ENCODE measurements around the gene IMPG1. TPM values are rescaled to one million over a fixed set of nuclear protein-coding genes. Genes with fewer than 3 reads are reported as not detected.

Gene IMPG1
- total RNA-seq, 1 donor from 2014 or later, result not detected

- Mint-ChIP-seq H3K27ac (ENCODE audit: unreplicated experiment) (no peak overlapping the region), H3K4me3 (ENCODE audit: unreplicated experiment) (no peak overlapping the region), H3K27me3 (ENCODE audit: unreplicated experiment) (peaks cover 10% of the 10 kb centered on the region), H3K9me3 (ENCODE audit: unreplicated experiment) (no peaks in the 10 kb centered on the region), H3K36me3 (ENCODE audit: unreplicated experiment) (no peaks in the 10 kb centered on the region), H3K4me1 (ENCODE audit: unreplicated experiment) (no peaks in the 10 kb centered on the region)
- no peak for DNase-seq (ENCODE audit: extremely low spot score, unreplicated experiment)
- TF ChIP-seq CTCF (IDR thresholded peaks at IDR 0.05), result no peak
These were observed 80.5 kb downstream of the IMPG1 start for GRCh38 chr6:75991941-75992340.

GRCh38 chr6:75986935-75987334 lies 85.5 kb downstream of the IMPG1 start:
- Mint-ChIP-seq H3K4me1 (ENCODE audit: unreplicated experiment) (no peaks in the 10 kb centered on the region), H3K36me3 (ENCODE audit: unreplicated experiment) (no peaks in the 10 kb centered on the region), H3K27me3 (ENCODE audit: unreplicated experiment) (peaks cover 19% of the 10 kb centered on the region), H3K4me3 (ENCODE audit: unreplicated experiment) (no peak overlapping the region), H3K27ac (ENCODE audit: unreplicated experiment) (no peak overlapping the region), H3K9me3 (ENCODE audit: unreplicated experiment) (no peaks in the 10 kb centered on the region)
- no peak for TF ChIP-seq CTCF (IDR thresholded peaks at IDR 0.05)
- no peak for DNase-seq (ENCODE audit: extremely low spot score, unreplicated experiment)

GRCh38 chr6:75975904-75976303 lies 96.6 kb downstream of the IMPG1 start:
- TF ChIP-seq CTCF (IDR thresholded peaks at IDR 0.05), result no peak
- no peaks in the 10 kb centered on the region for H3K9me3 Mint-ChIP-seq (ENCODE audit: unreplicated experiment)
- DNase-seq (ENCODE audit: extremely low spot score, unreplicated experiment), result no peak
- no peaks in the 10 kb centered on the region for H3K4me1 Mint-ChIP-seq (ENCODE audit: unreplicated experiment)
- H3K27ac Mint-ChIP-seq (ENCODE audit: unreplicated experiment), result no peak overlapping the region
- peaks cover 3% of the 10 kb centered on the region for H3K27me3 Mint-ChIP-seq (ENCODE audit: unreplicated experiment)
- no peaks in the 10 kb centered on the region for H3K36me3 Mint-ChIP-seq (ENCODE audit: unreplicated experiment)
- H3K4me3 Mint-ChIP-seq (ENCODE audit: unreplicated experiment), result no peak overlapping the region

- Mint-ChIP-seq H3K27ac (ENCODE audit: unreplicated experiment) (no peak overlapping the region), H3K4me1 (ENCODE audit: unreplicated experiment) (no peaks in the 10 kb centered on the region), H3K27me3 (ENCODE audit: unreplicated experiment) (peaks cover 18% of the 10 kb centered on the region), H3K36me3 (ENCODE audit: unreplicated experiment) (no peaks in the 10 kb centered on the region), H3K4me3 (ENCODE audit: unreplicated experiment) (no peak overlapping the region), H3K9me3 (ENCODE audit: unreplicated experiment) (no peaks in the 10 kb centered on the region)
- TF ChIP-seq CTCF (IDR thresholded peaks at IDR 0.05), result no peak
- no peak for DNase-seq (ENCODE audit: extremely low spot score, unreplicated experiment)
These were observed 102.4 kb downstream of the IMPG1 start for GRCh38 chr6:75970093-75970492.

- Mint-ChIP-seq H3K4me1 (ENCODE audit: unreplicated experiment) (no peaks in the 10 kb centered on the region), H3K36me3 (ENCODE audit: unreplicated experiment) (no peaks in the 10 kb centered on the region), H3K4me3 (ENCODE audit: unreplicated experiment) (no peak overlapping the region), H3K27me3 (ENCODE audit: unreplicated experiment) (peaks cover 18% of the 10 kb centered on the region), H3K27ac (ENCODE audit: unreplicated experiment) (no peak overlapping the region), H3K9me3 (ENCODE audit: unreplicated experiment) (no peaks in the 10 kb centered on the region)
- TF ChIP-seq CTCF (IDR thresholded peaks at IDR 0.05), result no peak
- no peak for DNase-seq (ENCODE audit: extremely low spot score, unreplicated experiment)
These were observed 104.3 kb downstream of the IMPG1 start for GRCh38 chr6:75968143-75968542.
